K562 (cell line): ENCODE results near the gene MRPL9. TPM values are rescaled to one million over a fixed set of nuclear protein-coding genes. Genes with fewer than 3 reads are reported as not detected.

Experiments used
- CREB1 ChIP-seq, 2 experiments: sonication (generic) in 1 of 2; formaldehyde crosslinking in 1 of 2; IDR thresholded peaks; 2 replicates each; pipeline versions ENCODE4 v1.6.1 to v1.8.0; 2012 to 2022; ENCODE audit warnings: inconsistent platforms in 1 of 2, mild to moderate bottlenecking in 1 of 2, missing genetic modification reagents in 1 of 2, moderate library complexity in 1 of 2
- KDM2B ChIP-seq: fragments of 250-450 bp; sonication (Bioruptor Pico); IDR thresholded peaks from 2 replicates; pipeline ENCODE4 v1.8.0; 2021; ENCODE audit warnings: mild to moderate bottlenecking, moderate library complexity
- PHB ChIP-seq: fragments of 250-450 bp; sonication (Bioruptor Pico); IDR thresholded peaks from 2 replicates; pipeline ENCODE4 v1.5.0; 2021
- PHTF2 ChIP-seq: fragments of 250-450 bp; sonication (Bioruptor Pico); IDR thresholded peaks from 2 replicates; pipeline ENCODE4 v1.5.0; 2021; ENCODE audit warnings: mild to moderate bottlenecking
- RNF2 ChIP-seq: sonication (generic); IDR thresholded peaks from 2 replicates; pipeline ENCODE4 v1.6.1; 2016
- SUPT5H ChIP-seq: fragments of 450-650 bp; IDR thresholded peaks from 2 replicates; pipeline ENCODE4 v1.6.1; 2016
- TFAM ChIP-seq: fragments of 250-450 bp; sonication (Bioruptor Pico); conservative IDR thresholded peaks from 2 replicates; pipeline ENCODE4 v1.5.0; 2021; ENCODE audit warnings: mild to moderate bottlenecking, moderate library complexity
- ZNF347 ChIP-seq: fragments of 450-650 bp; formaldehyde crosslinking; IDR thresholded peaks from 2 replicates; pipeline ENCODE4 v1.4.0; 2020; ENCODE audit warnings: low read depth, mild to moderate bottlenecking, moderate library complexity
- ZNF77 ChIP-seq: fragments of 250-450 bp; sonication (Bioruptor Pico); IDR thresholded peaks from 2 replicates; pipeline ENCODE4 v1.5.0; 2020
- polyA plus RNA-seq, 8 experiments: library from polyadenylated mRNA; depleted of rRNA in 4 of 8; stranded (reverse) in 5 of 8; unstranded in 3 of 8; fragments of >200 nt; fragmentation: Nextera tagmentation in 2 of 8; fragmentation: Illumina TruSeq in 1 of 8; extraction: Ambion mirVana in 2 of 8; extraction: Trizol in 1 of 8; gene quantifications; 2 replicates each; pipeline versions ENCODE4 v1.2.1 to v1.2.3, GENCODE V29; 2011 to 2014; ENCODE audit warnings: inconsistent platforms in 1 of 8, missing spikeins in 1 of 8
- total RNA-seq, 7 experiments: library from RNA; depleted of rRNA in 6 of 7; stranded (reverse); fragments of >200 nt in 6 of 7; fragmentation: Illumina TruSeq in 2 of 7; extraction: Trizol in 2 of 7; gene quantifications; 2 replicates each; pipeline versions ENCODE4 v1.2.1 to v1.2.3, GENCODE V29; 2011 to 2021; ENCODE audit warnings: low replicate concordance in 1 of 7
- TF ChIP-seq, protein P1 (sequence below): sonication (generic); formaldehyde crosslinking; IDR thresholded peaks from 2 replicates; pipeline ENCODE4 v1.8.0; 2023; ENCODE audit warnings: missing genetic modification reagents, mild to moderate bottlenecking, borderline replicate concordance
- TF ChIP-seq, protein P2 (sequence below): fragments of 450-650 bp; formaldehyde crosslinking; IDR thresholded peaks from 2 replicates; pipeline ENCODE4 v1.4.0; 2020; ENCODE audit warnings: mild to moderate bottlenecking, moderate library complexity
- TF ChIP-seq, protein P3 (sequence below), 2 experiments: fragments of 450-650 bp in 1 of 2; sonication (generic) in 1 of 2; formaldehyde crosslinking in 1 of 2; IDR thresholded peaks in 1 of 2; conservative IDR thresholded peaks in 1 of 2; 2 replicates each; pipeline versions ENCODE4 v1.6.1 to v1.8.1; 2016 to 2023; ENCODE audit warnings: mild to moderate bottlenecking in 2 of 2, moderate library complexity in 2 of 2, inconsistent platforms in 1 of 2, missing genetic modification reagents in 1 of 2
- TF ChIP-seq, protein P4 (sequence below): fragments of 250-450 bp; sonication (Bioruptor Pico); IDR thresholded peaks from 2 replicates; pipeline ENCODE4 v1.4.0; 2020
- TF ChIP-seq, protein P5 (sequence below): fragments of 450-650 bp; IDR thresholded peaks from 2 replicates; pipeline ENCODE4 v1.6.1; 2016; ENCODE audit warnings: missing biosample characterization, missing genetic modification characterization

The MRPL9 gene
- total and polyA plus RNA-seq, 9 of the 15 experiments (the other 6 are each of a cell fraction or from before 2014, with no cell fraction given) = 38.0 to 162 (median 111) TPM

DNA sequence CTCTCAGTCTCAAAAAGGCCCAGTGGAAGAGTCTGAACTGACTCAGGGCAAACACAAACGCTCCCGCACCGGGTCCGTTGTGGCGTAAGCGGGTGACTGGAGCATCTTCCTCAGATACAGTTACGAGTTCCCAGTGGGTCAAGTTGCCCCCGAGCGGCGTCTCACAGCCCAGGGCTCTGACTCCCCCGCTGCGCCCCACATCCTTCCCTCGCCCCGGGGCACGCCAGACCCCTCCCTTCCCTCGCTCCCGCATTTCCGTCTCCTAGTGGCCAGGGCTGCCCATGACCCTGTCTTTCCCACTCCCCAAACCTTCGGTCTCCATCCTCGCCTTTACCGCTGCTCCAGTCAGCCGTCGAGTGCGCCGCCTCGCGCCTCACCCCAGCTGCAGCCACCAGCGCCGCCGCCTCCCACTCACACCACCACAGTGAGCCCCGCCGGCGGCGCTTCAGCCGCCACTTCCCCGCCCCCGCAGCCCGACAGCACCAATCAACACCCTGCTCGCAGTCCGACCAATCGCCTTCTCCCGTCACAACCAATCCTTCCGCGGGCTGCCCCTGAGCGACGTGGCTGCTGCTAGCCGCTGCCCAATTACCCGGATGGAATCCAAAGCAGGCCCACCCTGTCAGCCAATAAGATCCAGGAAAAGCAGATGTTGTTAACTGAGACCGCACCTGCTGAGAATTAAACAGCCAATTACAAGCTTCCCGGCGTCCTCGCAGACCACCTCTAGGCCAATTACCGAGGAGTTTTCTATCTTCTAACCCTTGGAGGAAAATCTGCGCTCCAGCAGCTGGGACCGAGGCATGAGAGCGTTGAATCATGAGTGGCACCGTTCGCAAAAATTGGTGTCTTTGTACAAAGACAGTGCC lies 27.0 kb upstream of the MRPL9 start, which contains the start of gene TDRKH (continued):
- TF ChIP-seq, protein P1, sequence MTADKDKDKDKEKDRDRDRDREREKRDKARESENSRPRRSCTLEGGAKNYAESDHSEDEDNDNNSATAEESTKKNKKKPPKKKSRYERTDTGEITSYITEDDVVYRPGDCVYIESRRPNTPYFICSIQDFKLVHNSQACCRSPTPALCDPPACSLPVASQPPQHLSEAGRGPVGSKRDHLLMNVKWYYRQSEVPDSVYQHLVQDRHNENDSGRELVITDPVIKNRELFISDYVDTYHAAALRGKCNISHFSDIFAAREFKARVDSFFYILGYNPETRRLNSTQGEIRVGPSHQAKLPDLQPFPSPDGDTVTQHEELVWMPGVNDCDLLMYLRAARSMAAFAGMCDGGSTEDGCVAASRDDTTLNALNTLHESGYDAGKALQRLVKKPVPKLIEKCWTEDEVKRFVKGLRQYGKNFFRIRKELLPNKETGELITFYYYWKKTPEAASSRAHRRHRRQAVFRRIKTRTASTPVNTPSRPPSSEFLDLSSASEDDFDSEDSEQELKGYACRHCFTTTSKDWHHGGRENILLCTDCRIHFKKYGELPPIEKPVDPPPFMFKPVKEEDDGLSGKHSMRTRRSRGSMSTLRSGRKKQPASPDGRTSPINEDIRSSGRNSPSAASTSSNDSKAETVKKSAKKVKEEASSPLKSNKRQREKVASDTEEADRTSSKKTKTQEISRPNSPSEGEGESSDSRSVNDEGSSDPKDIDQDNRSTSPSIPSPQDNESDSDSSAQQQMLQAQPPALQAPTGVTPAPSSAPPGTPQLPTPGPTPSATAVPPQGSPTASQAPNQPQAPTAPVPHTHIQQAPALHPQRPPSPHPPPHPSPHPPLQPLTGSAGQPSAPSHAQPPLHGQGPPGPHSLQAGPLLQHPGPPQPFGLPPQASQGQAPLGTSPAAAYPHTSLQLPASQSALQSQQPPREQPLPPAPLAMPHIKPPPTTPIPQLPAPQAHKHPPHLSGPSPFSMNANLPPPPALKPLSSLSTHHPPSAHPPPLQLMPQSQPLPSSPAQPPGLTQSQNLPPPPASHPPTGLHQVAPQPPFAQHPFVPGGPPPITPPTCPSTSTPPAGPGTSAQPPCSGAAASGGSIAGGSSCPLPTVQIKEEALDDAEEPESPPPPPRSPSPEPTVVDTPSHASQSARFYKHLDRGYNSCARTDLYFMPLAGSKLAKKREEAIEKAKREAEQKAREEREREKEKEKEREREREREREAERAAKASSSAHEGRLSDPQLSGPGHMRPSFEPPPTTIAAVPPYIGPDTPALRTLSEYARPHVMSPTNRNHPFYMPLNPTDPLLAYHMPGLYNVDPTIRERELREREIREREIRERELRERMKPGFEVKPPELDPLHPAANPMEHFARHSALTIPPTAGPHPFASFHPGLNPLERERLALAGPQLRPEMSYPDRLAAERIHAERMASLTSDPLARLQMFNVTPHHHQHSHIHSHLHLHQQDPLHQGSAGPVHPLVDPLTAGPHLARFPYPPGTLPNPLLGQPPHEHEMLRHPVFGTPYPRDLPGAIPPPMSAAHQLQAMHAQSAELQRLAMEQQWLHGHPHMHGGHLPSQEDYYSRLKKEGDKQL (CRISPR knock-in tag) = no peak
- TF ChIP-seq, protein P2, sequence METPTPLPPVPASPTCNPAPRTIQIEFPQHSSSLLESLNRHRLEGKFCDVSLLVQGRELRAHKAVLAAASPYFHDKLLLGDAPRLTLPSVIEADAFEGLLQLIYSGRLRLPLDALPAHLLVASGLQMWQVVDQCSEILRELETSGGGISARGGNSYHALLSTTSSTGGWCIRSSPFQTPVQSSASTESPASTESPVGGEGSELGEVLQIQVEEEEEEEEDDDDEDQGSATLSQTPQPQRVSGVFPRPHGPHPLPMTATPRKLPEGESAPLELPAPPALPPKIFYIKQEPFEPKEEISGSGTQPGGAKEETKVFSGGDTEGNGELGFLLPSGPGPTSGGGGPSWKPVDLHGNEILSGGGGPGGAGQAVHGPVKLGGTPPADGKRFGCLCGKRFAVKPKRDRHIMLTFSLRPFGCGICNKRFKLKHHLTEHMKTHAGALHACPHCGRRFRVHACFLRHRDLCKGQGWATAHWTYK (CRISPR knock-in tag) = no peak
- TF ChIP-seq TFAM (CRISPR knock-in tag) (no peak), ZNF77 (no peak), PHTF2 (CRISPR knock-in tag) (no peak), CREB1 (IDR thresholded peaks at IDR 0.05) (0 out of 2 replicates have a peak, but pooled peaks have one; percentile 36), CREB1 (CRISPR knock-in tag; IDR thresholded peaks at IDR 0.05) (peak; percentile 57), KDM2B (CRISPR knock-in tag) (0 out of 2 replicates have a peak, but pooled peaks have one; percentile 81), ZNF347 (CRISPR knock-in tag) (no peak), RNF2 (peak; percentile 88), PHB (CRISPR knock-in tag) (peak; percentile 73; the same call in 1 of the 2 replicates), SUPT5H (peak; percentile 77)
- TF ChIP-seq, protein P3, sequence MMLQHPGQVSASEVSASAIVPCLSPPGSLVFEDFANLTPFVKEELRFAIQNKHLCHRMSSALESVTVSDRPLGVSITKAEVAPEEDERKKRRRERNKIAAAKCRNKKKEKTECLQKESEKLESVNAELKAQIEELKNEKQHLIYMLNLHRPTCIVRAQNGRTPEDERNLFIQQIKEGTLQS (IDR thresholded peaks at IDR 0.05) = no peak
- TF ChIP-seq, protein P3 (CRISPR knock-in tag; conservative IDR thresholded peaks at IDR 0.05) = no peak; the same call in 1 of the 2 replicates
- TF ChIP-seq, protein P4, sequence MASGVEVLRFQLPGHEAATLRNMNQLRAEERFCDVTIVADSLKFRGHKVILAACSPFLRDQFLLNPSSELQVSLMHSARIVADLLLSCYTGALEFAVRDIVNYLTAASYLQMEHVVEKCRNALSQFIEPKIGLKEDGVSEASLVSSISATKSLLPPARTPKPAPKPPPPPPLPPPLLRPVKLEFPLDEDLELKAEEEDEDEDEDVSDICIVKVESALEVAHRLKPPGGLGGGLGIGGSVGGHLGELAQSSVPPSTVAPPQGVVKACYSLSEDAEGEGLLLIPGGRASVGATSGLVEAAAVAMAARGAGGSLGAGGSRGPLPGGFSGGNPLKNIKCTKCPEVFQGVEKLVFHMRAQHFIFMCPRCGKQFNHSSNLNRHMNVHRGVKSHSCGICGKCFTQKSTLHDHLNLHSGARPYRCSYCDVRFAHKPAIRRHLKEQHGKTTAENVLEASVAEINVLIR = peak; percentile 32; the same call in 1 of the 2 replicates
- TF ChIP-seq, protein P5, sequence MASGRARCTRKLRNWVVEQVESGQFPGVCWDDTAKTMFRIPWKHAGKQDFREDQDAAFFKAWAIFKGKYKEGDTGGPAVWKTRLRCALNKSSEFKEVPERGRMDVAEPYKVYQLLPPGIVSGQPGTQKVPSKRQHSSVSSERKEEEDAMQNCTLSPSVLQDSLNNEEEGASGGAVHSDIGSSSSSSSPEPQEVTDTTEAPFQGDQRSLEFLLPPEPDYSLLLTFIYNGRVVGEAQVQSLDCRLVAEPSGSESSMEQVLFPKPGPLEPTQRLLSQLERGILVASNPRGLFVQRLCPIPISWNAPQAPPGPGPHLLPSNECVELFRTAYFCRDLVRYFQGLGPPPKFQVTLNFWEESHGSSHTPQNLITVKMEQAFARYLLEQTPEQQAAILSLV = no peak
